Epithelial cell of alveolus of lung (primary cell): ENCODE results near the gene ZNF837. TPM values are rescaled to one million over a fixed set of nuclear protein-coding genes. Genes with fewer than 3 reads are reported as not detected.

Experiments
- total RNA-seq: library from RNA; depleted of rRNA; stranded (reverse); fragments of >200 nt; gene quantifications from 2 replicates; pipeline ENCODE4 v1.2.1, GENCODE V29; 2015

Gene ZNF837
- 3.6 and 9.1 TPM in 2 replicates for total RNA-seq

DNA sequence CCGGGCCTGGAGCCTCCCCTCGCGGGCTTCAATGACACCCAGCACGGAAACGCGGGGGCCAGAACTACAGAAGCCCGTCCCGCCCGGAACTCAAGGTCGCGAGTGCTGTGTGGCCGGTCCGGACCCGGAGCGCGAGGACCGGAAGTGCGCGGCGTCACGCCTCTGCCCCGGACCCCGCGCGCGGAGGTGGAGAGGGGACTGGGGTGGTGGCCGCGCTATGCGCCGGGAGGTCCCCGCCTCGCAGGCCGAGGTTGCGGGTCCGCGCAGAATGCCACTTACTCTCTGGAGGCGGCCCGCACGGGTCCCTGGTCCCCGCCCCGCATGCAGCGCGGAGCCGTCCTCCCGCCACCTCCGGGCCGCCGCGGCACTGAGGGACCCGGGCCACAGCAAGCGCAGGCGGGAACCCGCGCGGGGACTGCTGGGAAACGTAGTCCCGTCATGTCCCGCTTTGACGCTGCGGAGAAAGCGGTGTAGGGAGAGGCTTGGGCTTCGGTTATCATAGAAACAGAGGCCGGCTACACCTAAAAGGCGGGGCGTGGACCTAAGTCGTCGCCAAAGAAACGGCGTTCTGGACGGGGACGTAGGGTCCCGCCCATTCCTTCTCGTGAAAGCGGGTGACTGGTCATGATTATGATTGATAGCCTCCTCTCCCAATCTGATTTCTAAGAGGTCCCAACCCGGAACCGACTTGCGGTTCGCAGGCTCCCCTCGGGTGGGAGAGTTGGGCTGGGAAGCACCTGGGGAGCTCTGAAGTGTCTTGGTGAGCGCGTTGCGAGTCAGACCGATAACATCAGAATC, at the start of gene ZNF837:
ZNF837 (minus strand) TSS at position 369 of the 798 bp plus-strand sequence. CDS start 11,698 bp downstream, outside the sequence.

DNA sequence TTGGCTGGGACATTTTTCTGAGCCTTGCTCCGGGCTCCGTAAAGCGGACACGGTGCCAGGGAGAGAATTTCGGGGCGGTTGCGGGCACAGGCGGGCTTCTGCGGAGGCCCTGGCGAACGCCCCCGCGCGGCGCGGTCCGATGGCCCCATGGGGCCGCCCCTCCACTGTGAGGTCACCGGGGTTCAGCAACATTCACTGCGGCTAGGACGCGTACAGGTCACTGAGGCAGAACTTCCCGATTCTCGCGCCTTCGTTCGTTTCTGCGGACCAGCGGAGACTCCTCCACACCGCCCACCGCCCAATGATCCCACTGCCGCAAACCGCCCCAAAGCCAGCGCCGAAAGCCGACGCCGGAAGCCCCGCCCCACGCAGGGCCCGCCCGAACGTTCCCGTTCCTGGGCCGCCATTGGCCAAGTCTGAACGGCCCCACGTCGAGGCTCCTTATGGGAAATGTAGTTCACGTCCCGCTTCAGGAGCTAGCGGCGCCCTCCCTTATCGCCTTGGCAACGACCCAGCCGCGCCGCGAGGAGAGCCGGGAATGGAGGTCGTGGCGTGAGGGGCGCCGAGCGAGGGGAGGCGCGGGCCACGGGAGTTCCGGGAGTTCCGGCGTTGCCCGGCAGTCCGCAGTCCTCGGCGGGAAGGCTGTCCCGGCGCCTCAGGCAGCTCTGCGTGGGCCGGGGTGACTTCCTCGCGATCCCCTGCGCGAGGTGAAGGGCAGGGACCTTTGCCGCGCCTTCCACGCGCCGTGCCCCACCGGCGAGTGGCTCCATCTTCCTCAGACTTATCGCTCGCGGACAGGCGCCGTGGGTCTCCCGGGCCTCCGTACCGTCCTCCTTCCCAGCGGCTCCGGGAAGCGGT, 27.6 kb upstream of the ZNF837 start, which contains the start of gene ZNF584:
ZNF584 (plus strand) TSS at position 498 of the 858 bp plus-strand sequence. CDS start 499 bp downstream, outside the sequence.

DNA sequence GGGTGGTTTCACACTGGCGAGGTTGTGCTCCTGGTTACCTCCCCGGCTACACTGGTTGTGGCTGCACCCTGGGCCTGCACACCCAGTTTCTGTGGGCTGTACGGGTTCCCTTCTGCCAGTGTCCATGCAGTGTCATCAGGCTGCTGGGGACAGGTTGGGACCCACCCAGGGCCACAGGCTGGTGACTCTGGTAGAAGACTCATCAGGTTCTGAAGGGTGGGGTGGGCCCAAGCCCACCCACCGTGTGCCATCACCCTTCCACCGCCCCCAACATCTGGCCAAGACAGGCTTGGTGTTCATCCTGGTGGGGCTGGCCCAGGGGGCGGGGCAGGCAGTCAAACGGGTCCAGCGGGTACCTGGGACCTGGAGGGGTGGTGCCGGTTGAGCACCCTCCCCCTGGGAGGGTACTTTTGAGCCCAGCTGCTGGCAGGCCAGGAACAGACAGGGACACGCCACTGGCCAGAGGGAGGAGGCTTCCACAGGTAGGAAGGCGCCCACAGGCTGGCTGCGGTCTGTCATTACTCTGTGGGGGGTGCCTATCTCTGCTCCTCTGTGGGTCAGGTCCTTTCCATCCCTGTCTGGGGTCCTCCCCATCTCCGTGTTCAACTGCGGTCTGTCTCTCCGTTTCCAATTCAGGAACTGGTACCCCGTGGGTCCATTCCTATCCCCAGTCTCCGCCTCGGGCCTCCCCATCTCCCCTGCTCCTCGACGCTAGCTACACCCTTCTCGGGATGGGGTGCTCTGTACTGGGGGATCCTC, 14.6 kb upstream of the ZNF837 start, which contains the start of gene RNF225:
RNF225 (plus strand) TSS at position 437 of the 759 bp plus-strand sequence. CDS start 434 bp downstream, outside the sequence.

DNA sequence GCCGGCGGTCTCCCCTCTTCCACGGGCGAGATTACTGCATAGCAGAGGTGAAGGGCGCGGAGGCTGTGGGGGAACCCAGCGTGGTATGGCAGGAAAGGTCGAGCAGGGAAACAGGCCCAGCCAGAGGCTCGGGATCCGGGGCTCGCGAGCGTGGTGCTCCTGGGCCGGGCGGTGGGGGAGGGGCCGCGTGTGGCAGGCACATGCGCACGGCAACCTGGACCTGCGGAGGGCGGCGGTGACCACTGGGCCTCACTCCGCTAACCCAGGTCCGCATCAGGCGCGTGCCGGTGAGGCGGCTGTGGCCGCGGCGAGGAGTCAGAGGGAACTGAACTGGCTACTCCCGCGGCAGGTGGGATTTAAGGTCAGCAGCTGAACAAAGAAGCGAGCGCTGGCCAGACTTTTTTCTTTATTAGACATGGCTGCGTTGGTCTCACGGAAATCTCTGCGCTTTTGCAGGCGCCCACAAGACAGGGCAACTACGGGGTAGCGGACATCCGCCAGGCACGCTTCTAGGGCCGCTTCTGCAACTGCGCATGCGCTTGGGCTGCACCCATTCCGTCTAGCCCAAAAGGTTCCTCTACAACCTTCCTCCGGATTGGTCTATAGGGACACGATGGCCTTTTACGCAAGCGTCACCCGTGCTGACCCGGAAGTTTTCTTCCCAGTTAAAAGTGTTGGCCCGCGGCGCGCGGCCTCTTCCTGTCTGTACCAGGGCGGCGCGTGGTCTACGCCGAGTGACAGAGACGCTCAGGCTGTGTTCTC, 5.9 kb upstream of the ZNF837 start, which contains the start of gene RPS5:
RPS5 (plus strand) TSS at position 694 of the 762 bp plus-strand sequence. CDS start 869 bp downstream, outside the sequence.

DNA sequence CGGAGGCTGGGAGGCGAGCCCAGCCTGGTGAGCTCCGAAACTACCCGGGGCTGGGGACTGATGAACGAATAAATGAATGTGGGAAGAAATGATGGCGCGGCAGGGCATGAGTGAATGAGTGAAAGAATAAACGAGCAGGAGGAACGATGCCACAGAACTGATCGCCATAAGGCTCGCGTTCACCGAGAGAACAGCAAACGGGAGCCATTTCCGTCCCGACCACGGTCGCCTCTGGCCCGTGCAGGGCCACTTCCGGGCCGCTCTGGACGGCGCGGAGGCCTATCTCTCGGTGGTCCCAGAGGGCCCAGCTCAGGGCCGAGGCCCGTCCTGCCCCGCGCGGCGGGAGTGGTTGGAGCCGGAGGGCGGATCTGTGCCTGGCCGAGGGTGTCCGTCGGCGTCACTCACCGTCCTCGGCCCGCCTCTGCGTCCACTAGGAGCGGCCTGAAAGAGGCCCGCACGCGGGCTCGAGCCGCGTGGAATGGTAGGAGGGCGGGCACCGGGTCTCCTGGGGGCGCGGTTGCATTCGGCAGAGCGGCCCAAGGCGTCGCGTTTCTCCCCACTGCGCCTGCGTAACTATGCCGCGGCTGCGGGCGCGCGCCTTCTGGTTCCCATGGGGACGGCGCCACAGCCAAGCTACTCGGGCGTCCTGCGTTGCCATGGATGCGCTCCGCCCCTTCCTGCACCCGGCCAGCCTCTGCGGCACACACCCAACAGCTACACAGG, 18.4 kb downstream of the ZNF837 start, which contains the start of gene ZNF497:
ZNF497 (minus strand) TSS at position 480 of the 723 bp plus-strand sequence. CDS start 5,116 bp downstream, outside the sequence.

DNA sequence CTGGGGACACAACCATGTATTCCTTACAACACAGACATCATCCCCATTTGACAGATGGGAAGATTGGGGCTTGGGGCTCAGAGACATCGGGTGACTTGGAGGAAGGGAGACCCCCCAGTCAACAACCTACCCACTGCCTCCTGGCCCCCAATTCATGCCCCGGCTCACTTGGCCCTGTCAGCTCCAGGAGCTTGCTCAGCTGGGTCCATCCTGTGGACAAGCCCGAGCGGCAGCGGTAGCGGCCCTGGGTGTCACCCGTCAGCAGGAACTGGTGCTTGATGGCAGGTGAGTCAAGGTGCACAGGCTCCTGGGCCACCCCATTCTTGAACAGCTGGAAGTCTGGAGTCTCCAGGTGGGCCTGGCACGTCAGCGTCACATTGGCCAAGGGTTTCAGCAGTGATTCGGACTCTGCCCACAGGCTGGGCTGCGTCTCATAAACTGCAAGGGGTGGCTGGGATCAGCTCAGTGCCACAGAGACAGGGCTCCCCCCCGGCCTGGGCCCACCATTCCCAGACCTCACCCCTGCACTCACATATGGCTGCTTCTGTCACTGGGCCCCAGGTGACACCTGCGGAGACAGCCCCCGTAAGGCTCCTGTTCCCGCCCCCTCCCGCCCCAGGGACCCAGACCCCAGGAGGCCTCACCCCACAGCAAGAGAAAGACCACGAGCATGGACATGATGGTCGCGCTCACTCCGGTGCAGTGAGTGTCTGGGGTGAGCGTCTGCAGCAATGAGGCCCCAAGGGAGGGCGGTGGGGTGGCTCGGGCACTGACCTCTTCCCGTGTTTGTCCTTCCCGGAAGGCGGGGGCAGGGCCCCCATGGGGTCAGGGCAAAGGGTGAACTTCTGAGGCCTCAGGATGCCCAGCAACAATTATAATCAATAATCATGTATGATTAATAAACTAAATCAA, 27.8 kb downstream of the ZNF837 start, which contains the start of gene A1BG:
A1BG (minus strand) TSS at position 733 of the 912 bp plus-strand sequence; CDS start at position 678, 55 bp downstream.

DNA sequence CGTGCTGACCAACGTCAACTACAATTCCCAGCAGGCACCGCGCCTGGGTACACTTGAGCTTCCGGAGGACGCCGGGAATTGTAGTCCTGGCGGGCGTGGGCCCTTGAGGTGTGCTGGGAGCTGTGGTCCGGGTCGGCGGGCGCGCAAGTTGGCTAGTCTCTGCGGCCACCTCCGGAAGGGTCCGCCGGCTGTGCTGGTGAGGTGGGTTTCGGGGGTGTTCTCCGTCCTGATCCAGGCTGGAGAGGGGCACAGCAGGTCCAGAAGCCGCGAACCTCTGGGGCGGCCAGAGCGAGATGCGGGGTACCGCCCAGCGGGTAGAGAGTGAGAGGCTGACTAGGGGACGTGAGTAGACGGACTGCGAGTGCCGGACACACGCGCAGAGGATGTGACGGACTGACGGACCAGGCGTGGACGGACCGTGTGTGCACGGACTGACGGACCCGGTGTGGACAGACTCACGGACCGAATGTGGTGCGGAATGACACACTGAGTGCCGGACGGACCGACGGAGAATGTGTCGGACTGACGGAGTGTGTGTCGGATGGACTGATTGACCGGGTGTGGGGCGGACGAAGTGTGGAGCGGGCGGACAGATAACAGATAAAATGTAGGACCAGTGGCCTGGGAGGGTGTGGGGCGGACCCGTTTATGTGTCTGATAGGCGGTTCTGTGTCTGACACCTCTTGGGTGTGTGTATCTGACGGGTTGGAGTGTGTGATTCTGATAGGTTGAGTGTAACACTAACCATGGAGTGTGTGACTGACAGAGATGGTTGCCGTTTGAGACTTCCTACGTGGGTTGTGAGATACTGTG, 53.7 kb downstream of the ZNF837 start, which contains the start of gene ZSCAN22:
ZSCAN22 (plus strand) TSS at position 81 of the 813 bp plus-strand sequence. CDS start 7,809 bp downstream, outside the sequence.

Other genes with a start within 250 kb of the ZNF837 start
- gene ZNF329, start 230.2 kb downstream of the ZNF837 start, total RNA-seq, result 5.7 and 11.2 TPM in 2 replicates
- gene ZNF274, start 198.0 kb downstream of the ZNF837 start, total RNA-seq, result 20.8 and 21.2 TPM in 2 replicates
- gene ZNF544, start 152.1 kb downstream of the ZNF837 start, total RNA-seq, result 27.8 and 37.7 TPM in 2 replicates
- 4.8 and 8.3 TPM in 2 replicates for gene ZNF8, start 102.1 kb downstream of the ZNF837 start, total RNA-seq
- 22.1 and 35.2 TPM in 2 replicates for gene ERVK3-1, start 75.7 kb downstream of the ZNF837 start, total RNA-seq
- 1.4 and 2.6 TPM in 2 replicates for gene ZSCAN22, start 54.0 kb downstream of the ZNF837 start, total RNA-seq
- 5.0 and 69.1 TPM in 2 replicates for gene A1BG, start 27.5 kb downstream of the ZNF837 start, total RNA-seq
- gene ZNF497, start 18.3 kb downstream of the ZNF837 start, total RNA-seq, result 0.52 and 1.5 TPM in 2 replicates
- gene RPS5, start 6.2 kb upstream of the ZNF837 start, total RNA-seq, result 2,789 and 3,465 TPM in 2 replicates
- gene RNF225, start 14.6 kb upstream of the ZNF837 start, total RNA-seq, result 2.0 TPM in 1 of 2 replicates, not detected in the other
- 12.3 and 13.3 TPM in 2 replicates for gene ZNF584, start 27.6 kb upstream of the ZNF837 start, total RNA-seq
- 3.7 and 5.9 TPM in 2 replicates for gene ZNF132, start 59.1 kb upstream of the ZNF837 start, total RNA-seq
- 3.6 and 5.6 TPM in 2 replicates for gene ZNF324B, start 70.6 kb upstream of the ZNF837 start, total RNA-seq
- 12.3 and 13.2 TPM in 2 replicates for gene ZNF324, start 86.0 kb upstream of the ZNF837 start, total RNA-seq
- 8.0 and 11.5 TPM in 2 replicates for gene ZNF446, start 95.3 kb upstream of the ZNF837 start, total RNA-seq
- gene SLC27A5, start 131.0 kb upstream of the ZNF837 start, total RNA-seq, result 12.4 and 12.5 TPM in 2 replicates
- 12.4 and 15.0 TPM in 2 replicates for gene ZBTB45, start 138.8 kb upstream of the ZNF837 start, total RNA-seq
- 357 and 476 TPM in 2 replicates for gene TRIM28, start 163.0 kb upstream of the ZNF837 start, total RNA-seq
- gene CHMP2A, start 174.1 kb upstream of the ZNF837 start, total RNA-seq, result 132 and 211 TPM in 2 replicates
- gene UBE2M, start 177.6 kb upstream of the ZNF837 start, total RNA-seq, result 31.3 and 45.5 TPM in 2 replicates
- gene MZF1, start 192.3 kb upstream of the ZNF837 start, total RNA-seq, result 3.9 and 14.6 TPM in 2 replicates